Liver (tissue), 9 donors: ENCODE results near the gene CBLC. TPM values are rescaled to one million over a fixed set of nuclear protein-coding genes. Genes with fewer than 3 reads are reported as not detected.

Experiments used
- DNase-seq: peaks from one replicate; pipeline ENCODE4 v3.0.0-alpha.2; 2017; ENCODE audit warnings: low spot score
- H3K27ac ChIP-seq, 2 donors: one replicate each; pipeline ENCODE4 v1.7.0; 2013; ENCODE audit warnings: inconsistent platforms in 2 of 2, low read length in 2 of 2, control low read depth in 1 of 2, low read depth in 1 of 2, mild to moderate bottlenecking in 1 of 2
- H3K27me3 ChIP-seq, 4 donors: one replicate each; pipeline versions ENCODE4 v1.6.1 to v1.7.0; 2013; ENCODE audit warnings: low read length in 3 of 4, inconsistent platforms in 1 of 4, mild to moderate bottlenecking in 1 of 4, moderate library complexity in 1 of 4; ENCODE audit not compliant: control insufficient read depth in 4 of 4, insufficient read depth in 4 of 4
- H3K36me3 ChIP-seq, 4 donors: one replicate each; pipeline versions ENCODE4 v1.6.1 to v1.7.0; 2013; ENCODE audit warnings: low read length in 3 of 4, mild to moderate bottlenecking in 3 of 4, low read depth in 1 of 4, moderate library complexity in 1 of 4; ENCODE audit not compliant: control insufficient read depth in 4 of 4, insufficient read depth in 3 of 4
- H3K4me1 ChIP-seq, 4 donors: one replicate each; pipeline versions ENCODE4 v1.6.1 to v1.7.0; 2013; ENCODE audit warnings: low read length in 3 of 4, mild to moderate bottlenecking in 3 of 4, moderate library complexity in 1 of 4; ENCODE audit not compliant: control insufficient read depth in 4 of 4, insufficient read depth in 4 of 4
- H3K4me3 ChIP-seq, 3 donors: one replicate each; pipeline versions ENCODE4 v1.6.1 to v1.7.0; 2013; ENCODE audit warnings: low read length in 3 of 3, control low read depth in 1 of 3, low read depth in 1 of 3, mild to moderate bottlenecking in 1 of 3
- H3K9ac ChIP-seq, 2 donors: one replicate each; pipeline ENCODE4 v1.7.0; 2013; ENCODE audit warnings: low read length in 2 of 2, mild to moderate bottlenecking in 2 of 2, moderate library complexity in 2 of 2, control low read depth in 1 of 2, low read depth in 1 of 2
- H3K9me3 ChIP-seq, 4 donors: one replicate each; pipeline versions ENCODE4 v1.6.1 to v1.7.0; 2013; ENCODE audit warnings: low read length in 3 of 4; ENCODE audit not compliant: control insufficient read depth in 4 of 4
- ATF3 ChIP-seq: IDR thresholded peaks from 2 replicates; pipeline ENCODE4 v1.6.1; 2016; ENCODE audit warnings: antibody characterized with exemption
- CTCF ChIP-seq: fragments of 150-350 bp; IDR thresholded peaks from 2 replicates; pipeline ENCODE4 v1.5.1; 2017; ENCODE audit warnings: improper control_type of control experiment, low read depth, low read length; ENCODE audit not compliant: missing input control
- EGR1 ChIP-seq, 2 donors: IDR thresholded peaks; 2 replicates each; pipeline ENCODE4 v1.6.1; 2016 to 2018; ENCODE audit warnings: antibody characterized with exemption in 2 of 2, low read depth in 2 of 2
- FOXA1 ChIP-seq: IDR thresholded peaks from 2 replicates; pipeline ENCODE4 v1.6.1; 2016; ENCODE audit warnings: antibody characterized with exemption
- FOXA2 ChIP-seq: IDR thresholded peaks from 2 replicates; pipeline ENCODE4 v1.6.1; 2016; ENCODE audit warnings: antibody characterized with exemption
- GABPA ChIP-seq, 2 donors: IDR thresholded peaks in 1 of 2; conservative IDR thresholded peaks in 1 of 2; 2 replicates each; pipeline ENCODE4 v1.6.1; 2016; ENCODE audit warnings: antibody characterized with exemption in 2 of 2, mild to moderate bottlenecking in 1 of 2, moderate library complexity in 1 of 2
- HNF4A ChIP-seq, 2 donors: conservative IDR thresholded peaks; 2 replicates each; pipeline ENCODE4 v1.6.1; 2016; ENCODE audit warnings: antibody characterized with exemption in 2 of 2, mild to moderate bottlenecking in 2 of 2
- HNF4G ChIP-seq: IDR thresholded peaks from 2 replicates; pipeline ENCODE4 v1.6.1; 2016; ENCODE audit warnings: antibody characterized with exemption
- JUND ChIP-seq, 2 donors: IDR thresholded peaks; 2 replicates each; pipeline ENCODE4 v1.6.1; 2016; ENCODE audit warnings: antibody characterized with exemption in 2 of 2
- NR2F2 ChIP-seq: IDR thresholded peaks from 2 replicates; pipeline ENCODE4 v1.6.1; 2016; ENCODE audit warnings: antibody characterized with exemption
- RAD21 ChIP-seq, 2 donors: IDR thresholded peaks; 2 replicates each; pipeline ENCODE4 v1.6.1; 2016; ENCODE audit warnings: antibody characterized with exemption in 2 of 2, mild to moderate bottlenecking in 2 of 2
- RXRA ChIP-seq, 2 donors: IDR thresholded peaks; 2 replicates each; pipeline ENCODE4 v1.6.1; 2017 to 2018; ENCODE audit warnings: antibody characterized with exemption in 2 of 2, mild to moderate bottlenecking in 1 of 2
- SP1 ChIP-seq: IDR thresholded peaks from 2 replicates; pipeline ENCODE4 v1.6.1; 2018; ENCODE audit warnings: antibody characterized with exemption, mild to moderate bottlenecking
- TAF1 ChIP-seq: conservative IDR thresholded peaks from 2 replicates; pipeline ENCODE4 v1.6.1; 2016; ENCODE audit warnings: antibody characterized with exemption, mild to moderate bottlenecking
- YY1 ChIP-seq: IDR thresholded peaks from 2 replicates; pipeline ENCODE4 v1.6.1; 2016; ENCODE audit warnings: antibody characterized with exemption, mild to moderate bottlenecking
- WGBS: extraction: QIAGEN DNeasy Blood & Tissue Kit; methylation state at CpG from one replicate; pipeline ENCODE4 v1.1.7; 2013; 5-methylcytosine and 5-hydroxymethylcytosine counted together
- polyA plus RNA-seq, 2 donors: library from polyadenylated mRNA; stranded (reverse) in 1 of 2; unstranded in 1 of 2; fragments of 200-250 nt in 1 of 2; fragments of >200 nt in 1 of 2; fragmentation: Nextera tagmentation in 1 of 2; extraction: Ambion mirVana in 1 of 2; gene quantifications; one replicate each; pipeline versions ENCODE4 v1.2.1 to v1.2.3, GENCODE V29; 2013 to 2015
- total RNA-seq, 2 donors: library from RNA; depleted of rRNA; stranded (reverse); fragments of >200 nt; gene quantifications; one replicate each; pipeline ENCODE4 v1.2.3, GENCODE V29; 2014
- TF ChIP-seq, protein P1 (sequence below): IDR thresholded peaks from 2 replicates; pipeline ENCODE4 v1.6.1; 2016; ENCODE audit warnings: antibody characterized with exemption, mild to moderate bottlenecking
- TF ChIP-seq, protein P2 (sequence below): IDR thresholded peaks from 2 replicates; pipeline ENCODE4 v1.6.1; 2016; ENCODE audit warnings: antibody characterized with exemption
- TF ChIP-seq, protein P3 (sequence below): IDR thresholded peaks from 2 replicates; pipeline ENCODE4 v1.6.1; 2016; ENCODE audit warnings: antibody characterized with exemption
- donor health status: healthy.
- donor health status: healthy.
- donor health status: healthy.
- donor health status: healthy.
- donor health status: healthy.

The CBLC gene
- total and polyA plus RNA-seq, 4 donors, result 2.1 to 14.0 (median 8.8) TPM

DNA sequence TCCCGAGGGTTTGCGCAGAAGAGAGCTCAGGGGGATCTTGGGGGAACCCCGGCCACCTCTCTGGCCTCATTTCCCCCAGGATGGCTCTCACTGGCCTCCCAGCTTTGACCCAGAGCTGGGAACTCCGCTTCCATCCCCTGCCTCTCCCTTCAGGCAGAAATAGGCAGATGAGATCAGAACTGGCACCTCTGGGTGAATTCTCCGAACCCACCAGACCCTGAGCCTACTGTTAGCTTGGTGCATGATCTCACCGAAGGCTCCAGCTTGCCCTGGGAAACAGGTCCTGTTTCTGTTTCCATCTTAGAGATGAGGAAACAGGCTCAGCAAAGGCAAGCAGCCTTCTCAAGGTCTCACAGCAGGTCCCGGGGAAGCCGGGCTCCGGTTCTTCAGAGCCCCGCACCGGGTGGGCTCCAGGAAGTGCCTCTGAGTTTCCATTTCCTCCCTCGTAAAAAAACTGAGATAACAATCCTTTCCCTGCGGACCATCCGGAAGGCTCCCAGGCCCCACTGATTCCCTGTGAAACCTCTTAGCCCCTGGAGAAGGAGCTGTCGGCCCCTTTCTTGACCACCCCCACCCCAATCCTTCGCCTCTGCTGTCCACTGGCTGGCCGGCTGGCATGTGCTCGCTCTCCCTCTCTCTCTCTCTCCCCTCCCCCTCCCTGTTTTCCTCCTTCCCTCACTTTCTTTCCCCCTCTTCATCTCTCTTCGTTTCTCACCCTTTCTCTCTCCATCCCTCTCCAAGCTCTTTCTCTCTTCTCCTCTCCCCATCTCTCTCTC lies 70.5 kb downstream of the CBLC start:
- TF ChIP-seq, protein P1, sequence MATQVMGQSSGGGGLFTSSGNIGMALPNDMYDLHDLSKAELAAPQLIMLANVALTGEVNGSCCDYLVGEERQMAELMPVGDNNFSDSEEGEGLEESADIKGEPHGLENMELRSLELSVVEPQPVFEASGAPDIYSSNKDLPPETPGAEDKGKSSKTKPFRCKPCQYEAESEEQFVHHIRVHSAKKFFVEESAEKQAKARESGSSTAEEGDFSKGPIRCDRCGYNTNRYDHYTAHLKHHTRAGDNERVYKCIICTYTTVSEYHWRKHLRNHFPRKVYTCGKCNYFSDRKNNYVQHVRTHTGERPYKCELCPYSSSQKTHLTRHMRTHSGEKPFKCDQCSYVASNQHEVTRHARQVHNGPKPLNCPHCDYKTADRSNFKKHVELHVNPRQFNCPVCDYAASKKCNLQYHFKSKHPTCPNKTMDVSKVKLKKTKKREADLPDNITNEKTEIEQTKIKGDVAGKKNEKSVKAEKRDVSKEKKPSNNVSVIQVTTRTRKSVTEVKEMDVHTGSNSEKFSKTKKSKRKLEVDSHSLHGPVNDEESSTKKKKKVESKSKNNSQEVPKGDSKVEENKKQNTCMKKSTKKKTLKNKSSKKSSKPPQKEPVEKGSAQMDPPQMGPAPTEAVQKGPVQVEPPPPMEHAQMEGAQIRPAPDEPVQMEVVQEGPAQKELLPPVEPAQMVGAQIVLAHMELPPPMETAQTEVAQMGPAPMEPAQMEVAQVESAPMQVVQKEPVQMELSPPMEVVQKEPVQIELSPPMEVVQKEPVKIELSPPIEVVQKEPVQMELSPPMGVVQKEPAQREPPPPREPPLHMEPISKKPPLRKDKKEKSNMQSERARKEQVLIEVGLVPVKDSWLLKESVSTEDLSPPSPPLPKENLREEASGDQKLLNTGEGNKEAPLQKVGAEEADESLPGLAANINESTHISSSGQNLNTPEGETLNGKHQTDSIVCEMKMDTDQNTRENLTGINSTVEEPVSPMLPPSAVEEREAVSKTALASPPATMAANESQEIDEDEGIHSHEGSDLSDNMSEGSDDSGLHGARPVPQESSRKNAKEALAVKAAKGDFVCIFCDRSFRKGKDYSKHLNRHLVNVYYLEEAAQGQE, result no peak
- TF ChIP-seq CTCF (no peak), RAD21 (IDR thresholded peaks at IDR 0.05) (no peak), TAF1 (no peak), FOXA1 (no peak), FOXA2 (no peak), SP1 (peak; percentile 7)
- Histone ChIP-seq H3K4me3 (peak overlapping the region in 2 of 3 donors; percentile 79 to 87), H3K9ac (peak overlapping the region; percentile 50 to 100), H3K4me1 (peaks cover 9 to 49% (median 33%) of the 10 kb centered on the region in 4 donors), H3K27ac (peak overlapping the region; percentile 87 to 96), H3K36me3 (no peaks in the 10 kb centered on the region), H3K27me3 (no peaks in the 10 kb centered on the region), H3K9me3 (no peaks in the 10 kb centered on the region)
- no peak for DNase-seq
- WGBS, result 51% methylated on average over 19 of the region's 19 CpGs

GRCh38 chr19:44848812-44849447 lies 71.2 kb downstream of the CBLC start:
- H3K36me3 ChIP-seq, result no peaks in the 10 kb centered on the region
- H3K4me1 ChIP-seq, result peaks cover 9 to 49% (median 33%) of the 10 kb centered on the region in 4 donors
- no peaks in the 10 kb centered on the region for H3K9me3 ChIP-seq
- H3K27ac ChIP-seq, result peak overlapping the region; percentile 87 to 96
- no peak for DNase-seq
- no peaks in the 10 kb centered on the region for H3K27me3 ChIP-seq
- peak overlapping the region in 1 of 3 donors; percentile 79 for H3K4me3 ChIP-seq
- 54% methylated on average over 18 of the region's 18 CpGs for WGBS
- peak overlapping the region; percentile 1 to 12 for H3K9ac ChIP-seq
- no peak for TF ChIP-seq GABPA (IDR thresholded peaks at IDR 0.05 in 1 of 2, conservative IDR thresholded peaks at IDR 0.05 in 1 of 2)
- no peak for TF ChIP-seq ATF3
- TF ChIP-seq SP1, result no peak
- TF ChIP-seq RAD21 (IDR thresholded peaks at IDR 0.05), result no peak
- TF ChIP-seq FOXA1, result no peak
- TF ChIP-seq HNF4A (conservative IDR thresholded peaks at IDR 0.05), result no peak
- TF ChIP-seq, protein P1, result no peak
- TF ChIP-seq, protein P2, sequence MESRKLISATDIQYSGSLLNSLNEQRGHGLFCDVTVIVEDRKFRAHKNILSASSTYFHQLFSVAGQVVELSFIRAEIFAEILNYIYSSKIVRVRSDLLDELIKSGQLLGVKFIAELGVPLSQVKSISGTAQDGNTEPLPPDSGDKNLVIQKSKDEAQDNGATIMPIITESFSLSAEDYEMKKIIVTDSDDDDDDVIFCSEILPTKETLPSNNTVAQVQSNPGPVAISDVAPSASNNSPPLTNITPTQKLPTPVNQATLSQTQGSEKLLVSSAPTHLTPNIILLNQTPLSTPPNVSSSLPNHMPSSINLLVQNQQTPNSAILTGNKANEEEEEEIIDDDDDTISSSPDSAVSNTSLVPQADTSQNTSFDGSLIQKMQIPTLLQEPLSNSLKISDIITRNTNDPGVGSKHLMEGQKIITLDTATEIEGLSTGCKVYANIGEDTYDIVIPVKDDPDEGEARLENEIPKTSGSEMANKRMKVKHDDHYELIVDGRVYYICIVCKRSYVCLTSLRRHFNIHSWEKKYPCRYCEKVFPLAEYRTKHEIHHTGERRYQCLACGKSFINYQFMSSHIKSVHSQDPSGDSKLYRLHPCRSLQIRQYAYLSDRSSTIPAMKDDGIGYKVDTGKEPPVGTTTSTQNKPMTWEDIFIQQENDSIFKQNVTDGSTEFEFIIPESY, result no peak
- TF ChIP-seq TAF1, result no peak
- no peak for TF ChIP-seq FOXA2
- TF ChIP-seq NR2F2, result no peak
- TF ChIP-seq, protein P3, sequence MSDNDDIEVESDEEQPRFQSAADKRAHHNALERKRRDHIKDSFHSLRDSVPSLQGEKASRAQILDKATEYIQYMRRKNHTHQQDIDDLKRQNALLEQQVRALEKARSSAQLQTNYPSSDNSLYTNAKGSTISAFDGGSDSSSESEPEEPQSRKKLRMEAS, result no peak
- no peak for TF ChIP-seq HNF4G
- no peak for TF ChIP-seq YY1
- no peak for TF ChIP-seq EGR1 (IDR thresholded peaks at IDR 0.05; ENCODE audit: low read depth in 2 of 2)
- TF ChIP-seq RXRA (IDR thresholded peaks at IDR 0.05), result no peak
- TF ChIP-seq JUND (IDR thresholded peaks at IDR 0.05), result no peak
